ENCODE results near the gene PACRG.

Gene PACRG

DNA sequence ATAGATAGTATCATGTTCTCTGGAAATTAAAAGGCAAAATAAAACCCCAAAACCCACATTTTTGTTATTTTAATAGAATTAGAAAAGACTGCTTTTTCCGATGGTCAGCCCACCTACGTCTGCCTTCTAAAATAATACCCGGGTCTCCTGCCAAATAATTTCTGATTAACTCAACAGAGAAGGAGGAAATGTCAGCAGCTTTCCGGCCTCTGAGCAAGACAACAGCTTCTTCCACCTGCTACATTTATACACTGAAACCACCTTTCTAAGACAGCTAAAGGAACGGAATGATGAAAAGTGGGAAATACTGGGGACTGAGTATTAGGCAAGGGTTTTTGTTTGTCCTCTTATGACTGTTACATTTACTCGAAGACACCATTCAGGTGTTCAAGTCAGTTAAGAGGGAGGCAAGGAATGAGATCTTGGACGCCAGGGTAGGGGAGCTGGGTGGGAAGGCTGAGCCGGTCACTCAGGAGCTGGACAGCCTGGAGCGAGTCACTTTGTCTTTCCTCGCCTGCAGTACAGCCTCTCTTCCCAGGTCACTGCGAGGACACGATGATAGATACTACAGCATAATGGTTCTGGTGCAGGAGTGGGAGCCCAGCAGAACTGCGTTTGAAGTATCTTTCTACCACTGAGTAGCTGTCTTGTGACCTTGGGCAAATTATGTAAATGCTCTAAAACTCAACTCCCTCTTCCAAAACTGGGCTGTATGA is 590.5 kb downstream of the PACRG start:
- H2AK5ac ChIP-seq (ENCODE audit: low read length) = no peak overlapping the region
- no peak overlapping the region for H4K8ac ChIP-seq (ENCODE audit: low read depth, low read length)
- H3K79me1 ChIP-seq (ENCODE audit: low read length) = no peaks in the 10 kb centered on the region
- no peak overlapping the region for H4K5ac ChIP-seq (ENCODE audit: low read length)
- H2BK120ac ChIP-seq (ENCODE audit: low read depth, low read length) = no peak overlapping the region
- H2BK15ac ChIP-seq (replicated peaks; ENCODE audit: low read depth) = no peak overlapping the region
- H3K4me3 ChIP-seq (ENCODE audit: low read length) = no peak overlapping the region
- no peaks in the 10 kb centered on the region for H3K4me1 ChIP-seq (ENCODE audit: control insufficient read depth, low read depth, low read length)
- no peak overlapping the region for H3K23ac ChIP-seq (ENCODE audit: low read length)
- DNase-seq = no peak
- H3K27me3 ChIP-seq (ENCODE audit: insufficient read depth, low read length, poor library complexity) = no peaks in the 10 kb centered on the region
- H3K18ac ChIP-seq (ENCODE audit: low read length) = no peak overlapping the region
- H2BK5ac ChIP-seq (ENCODE audit: low read length) = no peak overlapping the region
- H3K4ac ChIP-seq (ENCODE audit: low read depth, low read length) = no peak overlapping the region
- WGBS (ENCODE audit: extremely low coverage, insufficient coverage, low lambda C conversion rate) = no CpG with 5 or more reads among the region's 13 CpGs
- H3K27ac ChIP-seq (ENCODE audit: low read depth, low read length) = no peak overlapping the region
- no peak overlapping the region for H3K9ac ChIP-seq (ENCODE audit: low read length)
- no peak overlapping the region for H3K4me2 ChIP-seq (ENCODE audit: low read length)
- no peaks in the 10 kb centered on the region for H3K79me2 ChIP-seq (ENCODE audit: control insufficient read depth, insufficient read depth, low read length)
- H3K56ac ChIP-seq (ENCODE audit: low read length) = no peak overlapping the region
- H3K36me3 ChIP-seq (ENCODE audit: control insufficient read depth, insufficient read depth, low read length) = no peaks in the 10 kb centered on the region

DNA sequence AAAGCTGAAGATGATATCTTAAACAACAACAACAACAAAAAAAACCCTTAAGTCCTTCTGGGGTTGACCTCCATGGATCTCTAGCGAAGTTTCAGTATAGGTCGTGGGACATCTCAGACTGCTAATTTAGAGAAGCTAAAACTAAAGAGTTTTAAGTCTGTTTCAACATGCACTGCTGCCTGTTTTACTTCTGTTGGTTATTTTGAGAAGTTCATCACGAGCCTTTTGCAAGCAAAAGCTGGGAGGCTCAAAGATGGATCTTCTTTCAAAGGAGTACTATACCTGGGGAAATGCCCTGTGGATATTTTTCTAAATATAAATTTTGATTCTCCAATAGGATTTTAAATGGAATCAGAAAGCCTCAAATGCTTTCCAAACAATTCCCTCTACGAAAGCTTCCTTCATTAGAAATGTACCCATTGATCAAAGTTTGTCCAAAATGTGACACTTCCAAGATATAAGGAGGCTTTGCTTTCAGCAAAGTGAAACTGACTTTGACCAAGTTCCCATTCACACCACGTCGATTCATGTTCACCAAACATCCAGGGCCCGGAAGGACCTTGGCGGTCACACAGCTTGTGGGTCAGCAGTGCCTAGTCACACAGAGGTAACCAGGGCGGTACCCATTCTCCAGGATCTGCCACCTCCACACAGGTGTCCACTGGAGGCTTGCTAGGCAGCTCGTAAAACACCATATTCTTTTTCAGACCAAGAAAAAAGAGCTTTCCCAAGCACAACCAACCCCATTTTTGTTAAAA is 592.0 kb downstream of the PACRG start:
- H3K9ac ChIP-seq (ENCODE audit: low read length) = no peak overlapping the region
- H4K5ac ChIP-seq (ENCODE audit: low read length) = no peak overlapping the region
- DNase-seq = no peak
- H3K27me3 ChIP-seq (ENCODE audit: insufficient read depth, low read length, poor library complexity) = no peaks in the 10 kb centered on the region
- no peak overlapping the region for H3K4ac ChIP-seq (ENCODE audit: low read depth, low read length)
- H3K36me3 ChIP-seq (ENCODE audit: control insufficient read depth, insufficient read depth, low read length) = no peaks in the 10 kb centered on the region
- no peak overlapping the region for H2BK120ac ChIP-seq (ENCODE audit: low read depth, low read length)
- no peak overlapping the region for H2AK5ac ChIP-seq (ENCODE audit: low read length)
- no CpG with 5 or more reads among the region's 10 CpGs for WGBS (ENCODE audit: extremely low coverage, insufficient coverage, low lambda C conversion rate)
- no peak overlapping the region for H3K27ac ChIP-seq (ENCODE audit: low read depth, low read length)
- H3K23ac ChIP-seq (ENCODE audit: low read length) = no peak overlapping the region
- no peak overlapping the region for H3K4me2 ChIP-seq (ENCODE audit: low read length)
- no peak overlapping the region for H2BK5ac ChIP-seq (ENCODE audit: low read length)
- H4K8ac ChIP-seq (ENCODE audit: low read depth, low read length) = no peak overlapping the region
- H3K18ac ChIP-seq (ENCODE audit: low read length) = no peak overlapping the region
- no peak overlapping the region for H3K4me3 ChIP-seq (ENCODE audit: low read length)
- no peak overlapping the region for H3K56ac ChIP-seq (ENCODE audit: low read length)
- no peaks in the 10 kb centered on the region for H3K79me1 ChIP-seq (ENCODE audit: low read length)
- no peaks in the 10 kb centered on the region for H3K4me1 ChIP-seq (ENCODE audit: control insufficient read depth, low read depth, low read length)
- H2BK15ac ChIP-seq (replicated peaks; ENCODE audit: low read depth) = no peak overlapping the region
- H3K79me2 ChIP-seq (ENCODE audit: control insufficient read depth, insufficient read depth, low read length) = no peaks in the 10 kb centered on the region

DNA sequence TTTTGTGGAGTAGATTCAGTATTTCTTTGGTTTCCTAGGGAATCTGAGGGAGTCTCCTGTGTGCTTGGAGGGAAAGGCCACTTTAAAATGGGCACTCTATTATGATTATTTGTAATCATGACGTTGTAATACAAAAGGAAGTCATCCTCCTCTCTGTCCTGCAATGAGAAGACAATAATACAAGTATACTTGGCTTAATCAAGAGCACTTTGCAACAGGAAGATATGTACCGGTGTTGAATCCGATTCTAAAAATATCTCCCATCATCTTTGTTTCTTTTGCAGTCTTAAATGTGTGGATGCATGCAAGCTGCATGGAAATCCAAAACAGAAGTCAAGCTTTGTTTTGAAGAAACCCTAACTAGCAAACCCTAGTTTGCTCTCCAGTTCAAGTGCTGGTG is 592.6 kb downstream of the PACRG start:
- H3K23ac ChIP-seq (ENCODE audit: low read length) = no peak overlapping the region
- H2BK120ac ChIP-seq (ENCODE audit: low read depth, low read length) = no peak overlapping the region
- no peak overlapping the region for H3K27ac ChIP-seq (ENCODE audit: low read depth, low read length)
- H2AK5ac ChIP-seq (ENCODE audit: low read length) = no peak overlapping the region
- H3K4me3 ChIP-seq (ENCODE audit: low read length) = no peak overlapping the region
- no peak overlapping the region for H4K5ac ChIP-seq (ENCODE audit: low read length)
- no peak overlapping the region for H3K18ac ChIP-seq (ENCODE audit: low read length)
- DNase-seq = no peak
- no peaks in the 10 kb centered on the region for H3K27me3 ChIP-seq (ENCODE audit: insufficient read depth, low read length, poor library complexity)
- H3K79me1 ChIP-seq (ENCODE audit: low read length) = no peaks in the 10 kb centered on the region
- H2BK5ac ChIP-seq (ENCODE audit: low read length) = no peak overlapping the region
- H3K56ac ChIP-seq (ENCODE audit: low read length) = no peak overlapping the region
- H3K4me1 ChIP-seq (ENCODE audit: control insufficient read depth, low read depth, low read length) = no peaks in the 10 kb centered on the region
- H3K79me2 ChIP-seq (ENCODE audit: control insufficient read depth, insufficient read depth, low read length) = no peaks in the 10 kb centered on the region
- H3K4me2 ChIP-seq (ENCODE audit: low read length) = no peak overlapping the region
- no peak overlapping the region for H4K8ac ChIP-seq (ENCODE audit: low read depth, low read length)
- no peak overlapping the region for H3K9ac ChIP-seq (ENCODE audit: low read length)
- H3K36me3 ChIP-seq (ENCODE audit: control insufficient read depth, insufficient read depth, low read length) = no peaks in the 10 kb centered on the region
- no peak overlapping the region for H2BK15ac ChIP-seq (replicated peaks; ENCODE audit: low read depth)
- no CpG with 5 or more reads among the region's 3 CpGs for WGBS (ENCODE audit: extremely low coverage, insufficient coverage, low lambda C conversion rate)
- H3K4ac ChIP-seq (ENCODE audit: low read depth, low read length) = no peak overlapping the region

DNA sequence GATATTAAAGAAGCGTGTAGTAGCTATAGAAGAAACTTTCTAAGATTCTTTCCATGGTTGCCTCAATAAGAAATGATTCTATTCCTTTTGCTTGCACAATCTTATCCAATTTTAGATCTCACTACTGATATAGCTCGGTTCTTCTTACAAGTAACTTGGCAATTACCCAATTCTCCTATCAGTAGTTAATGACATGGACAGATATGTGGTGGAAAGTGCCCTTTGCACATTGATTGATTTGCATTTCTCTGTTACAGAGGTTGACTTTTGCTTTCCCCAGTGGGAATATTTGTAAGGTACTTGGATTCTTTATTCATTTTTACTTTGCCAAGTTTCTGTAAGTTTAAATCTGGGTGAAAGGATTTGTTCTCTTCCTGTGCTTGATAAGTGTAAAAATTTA is 593.0 kb downstream of the PACRG start:
- H3K23ac ChIP-seq (ENCODE audit: low read length) = no peak overlapping the region
- H3K4me2 ChIP-seq (ENCODE audit: low read length) = no peak overlapping the region
- H3K9ac ChIP-seq (ENCODE audit: low read length) = no peak overlapping the region
- no peak overlapping the region for H3K18ac ChIP-seq (ENCODE audit: low read length)
- H3K4ac ChIP-seq (ENCODE audit: low read depth, low read length) = no peak overlapping the region
- H2BK120ac ChIP-seq (ENCODE audit: low read depth, low read length) = no peak overlapping the region
- no peaks in the 10 kb centered on the region for H3K4me1 ChIP-seq (ENCODE audit: control insufficient read depth, low read depth, low read length)
- WGBS (ENCODE audit: extremely low coverage, insufficient coverage, low lambda C conversion rate) = no CpG with 5 or more reads among the region's 2 CpGs
- no peak overlapping the region for H4K5ac ChIP-seq (ENCODE audit: low read length)
- no peak overlapping the region for H4K8ac ChIP-seq (ENCODE audit: low read depth, low read length)
- H3K79me1 ChIP-seq (ENCODE audit: low read length) = no peaks in the 10 kb centered on the region
- no peak overlapping the region for H3K4me3 ChIP-seq (ENCODE audit: low read length)
- H2BK15ac ChIP-seq (replicated peaks; ENCODE audit: low read depth) = no peak overlapping the region
- no peaks in the 10 kb centered on the region for H3K36me3 ChIP-seq (ENCODE audit: control insufficient read depth, insufficient read depth, low read length)
- no peak overlapping the region for H3K27ac ChIP-seq (ENCODE audit: low read depth, low read length)
- H3K79me2 ChIP-seq (ENCODE audit: control insufficient read depth, insufficient read depth, low read length) = no peaks in the 10 kb centered on the region
- H3K27me3 ChIP-seq (ENCODE audit: insufficient read depth, low read length, poor library complexity) = no peaks in the 10 kb centered on the region
- H3K56ac ChIP-seq (ENCODE audit: low read length) = no peak overlapping the region
- H2BK5ac ChIP-seq (ENCODE audit: low read length) = no peak overlapping the region
- no peak for DNase-seq
- H2AK5ac ChIP-seq (ENCODE audit: low read length) = no peak overlapping the region

DNA sequence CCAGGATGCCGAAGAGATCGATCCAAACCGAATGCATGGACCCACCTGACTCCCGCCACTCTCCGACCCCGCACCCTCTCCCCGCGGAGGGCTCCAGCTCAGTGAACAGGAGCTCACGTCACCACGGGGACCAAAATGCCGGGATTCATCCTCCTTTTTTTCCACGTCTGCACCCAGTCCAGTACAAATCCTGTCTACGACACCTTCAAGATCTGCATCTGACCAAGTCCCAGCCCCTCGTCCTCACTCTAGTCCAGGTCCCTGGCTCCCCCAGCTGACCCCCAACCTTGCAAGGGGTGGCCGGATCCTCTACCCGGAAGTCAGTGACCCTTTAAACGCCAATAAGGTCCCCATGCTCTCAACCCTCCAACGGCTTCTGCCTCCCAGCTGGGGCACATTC is 593.9 kb downstream of the PACRG start:
- no CpG with 5 or more reads among the region's 18 CpGs for WGBS (ENCODE audit: extremely low coverage, insufficient coverage, low lambda C conversion rate)
- Histone ChIP-seq H3K18ac (ENCODE audit: low read length) (no peak overlapping the region), H3K79me2 (ENCODE audit: control insufficient read depth, insufficient read depth, low read length) (no peaks in the 10 kb centered on the region), H3K9ac (ENCODE audit: low read length) (no peak overlapping the region), H4K8ac (ENCODE audit: low read depth, low read length) (no peak overlapping the region), H2BK5ac (ENCODE audit: low read length) (no peak overlapping the region), H3K4me3 (ENCODE audit: low read length) (no peak overlapping the region), H4K5ac (ENCODE audit: low read length) (no peak overlapping the region), H2BK120ac (ENCODE audit: low read depth, low read length) (no peak overlapping the region), H3K23ac (ENCODE audit: low read length) (no peak overlapping the region), H3K79me1 (ENCODE audit: low read length) (no peaks in the 10 kb centered on the region), H3K4me1 (ENCODE audit: control insufficient read depth, low read depth, low read length) (no peaks in the 10 kb centered on the region), H3K56ac (ENCODE audit: low read length) (no peak overlapping the region), H3K27ac (ENCODE audit: low read depth, low read length) (no peak overlapping the region), H3K4ac (ENCODE audit: low read depth, low read length) (no peak overlapping the region), H3K27me3 (ENCODE audit: insufficient read depth, low read length, poor library complexity) (no peaks in the 10 kb centered on the region), H2AK5ac (ENCODE audit: low read length) (no peak overlapping the region), H3K36me3 (ENCODE audit: control insufficient read depth, insufficient read depth, low read length) (no peaks in the 10 kb centered on the region), H3K4me2 (ENCODE audit: low read length) (no peak overlapping the region), H2BK15ac (replicated peaks; ENCODE audit: low read depth) (no peak overlapping the region)
- no peak for DNase-seq

Data from mesendoderm (in vitro differentiated cells).